Ishikawa (cell line): ENCODE data around the gene SLC30A2.

Experiments
- CEBPB ChIP-seq: IDR thresholded peaks from 2 replicates; pipeline ENCODE4 v1.6.1; 2012
- CREB1 ChIP-seq: IDR thresholded peaks from 2 replicates; pipeline ENCODE4 v1.6.1; 2012; ENCODE audit warnings: low read depth
- EGR1 ChIP-seq: IDR thresholded peaks from 2 replicates; pipeline ENCODE4 v1.6.1; 2012
- EP300 ChIP-seq: IDR thresholded peaks from 2 replicates; pipeline ENCODE4 v1.6.1; 2012; ENCODE audit warnings: borderline replicate concordance
- FOXM1 ChIP-seq: IDR thresholded peaks from 2 replicates; pipeline ENCODE4 v1.6.1; 2012; ENCODE audit warnings: low read depth, borderline replicate concordance
- MAX ChIP-seq: IDR thresholded peaks from 2 replicates; pipeline ENCODE4 v1.6.1; 2012
- NFIC ChIP-seq: IDR thresholded peaks from 2 replicates; pipeline ENCODE4 v1.6.1; 2012
- RAD21 ChIP-seq: IDR thresholded peaks from 2 replicates; pipeline ENCODE4 v1.6.1; 2012; ENCODE audit warnings: low read depth
- TAF1 ChIP-seq: IDR thresholded peaks from 2 replicates; pipeline ENCODE4 v1.6.1; 2012; ENCODE audit warnings: low read depth, mild to moderate bottlenecking
- TCF12 ChIP-seq: IDR thresholded peaks from 2 replicates; pipeline ENCODE4 v1.6.1; 2012; ENCODE audit warnings: low read depth
- TEAD4 ChIP-seq: IDR thresholded peaks from 2 replicates; pipeline ENCODE4 v1.6.1; 2012
- USF1 ChIP-seq: IDR thresholded peaks from 2 replicates; pipeline ENCODE4 v1.6.1; 2012
- YY1 ChIP-seq: IDR thresholded peaks from 2 replicates; pipeline ENCODE4 v1.6.1; 2012; ENCODE audit warnings: low read depth
- ZBTB7A ChIP-seq: IDR thresholded peaks from 2 replicates; pipeline ENCODE4 v1.6.1; 2012; ENCODE audit warnings: low read depth
- TF ChIP-seq, protein P1 (sequence below): IDR thresholded peaks from 2 replicates; pipeline ENCODE4 v1.6.1; 2012; ENCODE audit warnings: low read depth, mild to moderate bottlenecking

SLC30A2 gene

GRCh38 chr1:26020941-26021646, 24.8 kb downstream of the SLC30A2 start:
- no peak for TF ChIP-seq USF1
- no peak for TF ChIP-seq ZBTB7A
- TF ChIP-seq MAX, result no peak
- no peak for TF ChIP-seq FOXM1
- no peak for TF ChIP-seq EGR1
- no peak for TF ChIP-seq YY1
- no peak for TF ChIP-seq CREB1
- no peak for TF ChIP-seq TEAD4
- no peak for TF ChIP-seq TCF12
- TF ChIP-seq TAF1, result no peak
- no peak for TF ChIP-seq RAD21
- TF ChIP-seq NFIC, result no peak
- TF ChIP-seq CEBPB, result no peak
- TF ChIP-seq EP300, result no peak

GRCh38 chr1:26020330-26020768, 25.6 kb downstream of the SLC30A2 start:
- no peak for TF ChIP-seq EGR1
- TF ChIP-seq FOXM1, result no peak
- no peak for TF ChIP-seq TEAD4
- no peak for TF ChIP-seq YY1
- no peak for TF ChIP-seq NFIC
- no peak for TF ChIP-seq TAF1
- TF ChIP-seq, protein P1, sequence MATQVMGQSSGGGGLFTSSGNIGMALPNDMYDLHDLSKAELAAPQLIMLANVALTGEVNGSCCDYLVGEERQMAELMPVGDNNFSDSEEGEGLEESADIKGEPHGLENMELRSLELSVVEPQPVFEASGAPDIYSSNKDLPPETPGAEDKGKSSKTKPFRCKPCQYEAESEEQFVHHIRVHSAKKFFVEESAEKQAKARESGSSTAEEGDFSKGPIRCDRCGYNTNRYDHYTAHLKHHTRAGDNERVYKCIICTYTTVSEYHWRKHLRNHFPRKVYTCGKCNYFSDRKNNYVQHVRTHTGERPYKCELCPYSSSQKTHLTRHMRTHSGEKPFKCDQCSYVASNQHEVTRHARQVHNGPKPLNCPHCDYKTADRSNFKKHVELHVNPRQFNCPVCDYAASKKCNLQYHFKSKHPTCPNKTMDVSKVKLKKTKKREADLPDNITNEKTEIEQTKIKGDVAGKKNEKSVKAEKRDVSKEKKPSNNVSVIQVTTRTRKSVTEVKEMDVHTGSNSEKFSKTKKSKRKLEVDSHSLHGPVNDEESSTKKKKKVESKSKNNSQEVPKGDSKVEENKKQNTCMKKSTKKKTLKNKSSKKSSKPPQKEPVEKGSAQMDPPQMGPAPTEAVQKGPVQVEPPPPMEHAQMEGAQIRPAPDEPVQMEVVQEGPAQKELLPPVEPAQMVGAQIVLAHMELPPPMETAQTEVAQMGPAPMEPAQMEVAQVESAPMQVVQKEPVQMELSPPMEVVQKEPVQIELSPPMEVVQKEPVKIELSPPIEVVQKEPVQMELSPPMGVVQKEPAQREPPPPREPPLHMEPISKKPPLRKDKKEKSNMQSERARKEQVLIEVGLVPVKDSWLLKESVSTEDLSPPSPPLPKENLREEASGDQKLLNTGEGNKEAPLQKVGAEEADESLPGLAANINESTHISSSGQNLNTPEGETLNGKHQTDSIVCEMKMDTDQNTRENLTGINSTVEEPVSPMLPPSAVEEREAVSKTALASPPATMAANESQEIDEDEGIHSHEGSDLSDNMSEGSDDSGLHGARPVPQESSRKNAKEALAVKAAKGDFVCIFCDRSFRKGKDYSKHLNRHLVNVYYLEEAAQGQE, result no peak
- no peak for TF ChIP-seq EP300
- TF ChIP-seq CEBPB, result no peak
- no peak for TF ChIP-seq USF1
- TF ChIP-seq RAD21, result no peak
- no peak for TF ChIP-seq ZBTB7A
- no peak for TF ChIP-seq CREB1
- TF ChIP-seq MAX, result no peak
- no peak for TF ChIP-seq TCF12

DNA sequence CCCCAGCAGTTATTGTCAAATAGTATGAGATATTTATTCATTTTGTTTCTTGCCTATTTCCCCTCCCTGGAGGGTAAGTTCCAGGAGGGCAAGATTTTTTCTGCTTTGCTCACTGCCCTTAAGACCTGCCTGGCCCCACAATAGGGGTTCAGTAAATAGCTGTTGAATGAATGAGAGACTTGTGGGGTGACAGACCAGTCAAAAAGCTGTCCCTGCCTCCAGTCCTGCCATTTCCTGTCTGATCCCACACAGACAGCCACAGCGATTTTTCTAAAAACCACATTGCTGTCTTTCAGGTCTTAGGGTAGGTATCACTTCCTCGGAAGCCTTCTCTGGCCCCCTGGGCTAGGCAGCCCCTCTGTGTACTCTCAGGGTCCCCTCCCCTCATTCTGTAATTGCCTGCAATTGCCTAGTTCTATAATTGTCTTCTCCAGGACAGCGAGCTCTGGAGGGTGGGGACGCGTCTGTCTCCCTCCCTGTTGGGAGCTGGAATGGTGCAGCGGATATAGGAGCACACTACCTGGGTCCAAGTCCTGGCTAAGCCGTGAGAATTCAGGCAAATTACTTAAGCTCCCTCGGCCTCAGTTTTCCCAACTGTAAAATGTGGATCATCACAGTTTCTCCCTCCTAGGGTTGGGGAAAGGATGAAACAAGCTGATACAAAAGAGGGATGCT, 26.1 kb downstream of the SLC30A2 start:
- no peak for TF ChIP-seq TCF12
- TF ChIP-seq TAF1, result no peak
- no peak for TF ChIP-seq CREB1
- no peak for TF ChIP-seq ZBTB7A
- no peak for TF ChIP-seq TEAD4

DNA sequence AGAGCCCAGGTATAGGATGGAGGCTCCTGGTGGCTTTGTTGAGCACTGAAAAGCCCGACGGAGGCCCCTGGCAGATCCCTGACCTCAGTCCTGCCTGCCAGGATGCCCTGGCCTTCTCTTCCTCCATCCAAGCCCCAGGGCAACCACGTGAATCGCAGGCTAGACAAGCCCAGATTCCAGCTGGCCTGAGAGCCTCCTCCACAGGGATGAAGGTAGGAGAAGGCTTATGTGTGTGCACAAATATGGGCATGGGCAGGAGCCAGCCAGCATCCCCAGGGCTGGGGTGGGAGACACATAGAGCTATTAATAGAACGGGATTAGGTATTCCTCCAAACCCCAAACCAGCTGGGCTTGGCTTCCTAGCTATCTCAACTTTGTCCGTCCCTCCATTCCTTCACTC, 28.3 kb downstream of the SLC30A2 start:
- TF ChIP-seq EP300, result no peak
- TF ChIP-seq, protein P1, result no peak
- no peak for TF ChIP-seq FOXM1
- no peak for TF ChIP-seq TCF12
- TF ChIP-seq ZBTB7A, result no peak
- no peak for TF ChIP-seq MAX
- no peak for TF ChIP-seq YY1
- no peak for TF ChIP-seq USF1
- no peak for TF ChIP-seq RAD21
- no peak for TF ChIP-seq CEBPB
- TF ChIP-seq TEAD4, result no peak
